ENCODE measurements around the gene MYLIP.

The MYLIP gene
- total RNA-seq = 281 to 557 (median 361) reads per million in 4 donors

- peak; percentile 95 to 97 (median 97) for DNase-seq
These were observed at the start of gene MYLIP for GRCh38 chr6:16128759-16129622. Gene MYLIP (plus strand): TSS chr6:16129086. CDS start chr6:16129323, 237 bp downstream.

- DNase-seq = no peak
These were observed 49.5 kb upstream of the MYLIP start for GRCh38 chr6:16079354-16079753.

GRCh38 chr6:16080204-16080603 lies 48.7 kb upstream of the MYLIP start:
- no peak for DNase-seq

GRCh38 chr6:16081326-16081725 lies 47.6 kb upstream of the MYLIP start:
- no peak for DNase-seq

- no peak for DNase-seq
These were observed 46.5 kb upstream of the MYLIP start for GRCh38 chr6:16082361-16082760.

- DNase-seq = no peak
These were observed 41.9 kb upstream of the MYLIP start for GRCh38 chr6:16086965-16087364.

- DNase-seq = no peak
These were observed 41.5 kb upstream of the MYLIP start for GRCh38 chr6:16087386-16087785.

- no peak for DNase-seq
These were observed 40.5 kb upstream of the MYLIP start for GRCh38 chr6:16088409-16088808.

GRCh38 chr6:16089232-16090062 lies 39.4 kb upstream of the MYLIP start:
- no peak for DNase-seq

GRCh38 chr6:16090452-16090851 lies 38.4 kb upstream of the MYLIP start:
- DNase-seq = no peak

GRCh38 chr6:16090920-16091319 lies 38.0 kb upstream of the MYLIP start:
- no peak for DNase-seq

- no peak for DNase-seq
These were observed 36.7 kb upstream of the MYLIP start for GRCh38 chr6:16092140-16092539.

- no peak for DNase-seq
These were observed 35.9 kb upstream of the MYLIP start for GRCh38 chr6:16092990-16093389.

GRCh38 chr6:16095180-16095579 lies 33.7 kb upstream of the MYLIP start:
- no peak for DNase-seq

GRCh38 chr6:16097382-16098171 lies 31.3 kb upstream of the MYLIP start:
- DNase-seq = peak in 1 of 5 donors; percentile 5

GRCh38 chr6:16098211-16098610 lies 30.7 kb upstream of the MYLIP start:
- no peak for DNase-seq

- DNase-seq = no peak
These were observed 26.7 kb upstream of the MYLIP start for GRCh38 chr6:16102208-16102607.

GRCh38 chr6:16103722-16104121 lies 25.2 kb upstream of the MYLIP start:
- DNase-seq = no peak

- DNase-seq = no peak
These were observed 24.1 kb upstream of the MYLIP start for GRCh38 chr6:16104624-16105433.

- no peak for DNase-seq
These were observed 23.0 kb upstream of the MYLIP start for GRCh38 chr6:16105854-16106253.

GRCh38 chr6:16106991-16107787 lies 21.7 kb upstream of the MYLIP start:
- DNase-seq = no peak

All from T-helper 1 cell (primary cell).